ENCODE results near the gene GRIA2.

DNA sequence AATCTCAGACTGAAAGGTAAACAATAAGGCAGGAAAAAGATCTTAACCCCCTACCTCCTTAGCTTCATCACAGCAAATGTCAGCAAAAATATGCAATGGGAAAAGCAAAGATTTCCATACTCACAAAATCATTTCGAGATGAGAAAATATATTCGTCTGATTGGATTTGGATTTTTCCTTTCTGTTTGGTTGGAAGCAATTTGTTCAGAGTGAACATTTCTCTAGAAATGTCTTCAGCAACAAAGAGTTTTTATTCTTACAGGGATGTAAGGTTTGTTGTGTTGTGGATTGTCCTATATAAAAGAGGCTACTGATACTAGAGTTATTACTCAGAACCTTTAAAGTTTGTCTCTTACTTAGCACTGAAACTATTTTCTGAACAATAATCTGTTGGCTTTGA is 23.8 kb downstream of the GRIA2 start:
- TF ChIP-seq, protein P1, sequence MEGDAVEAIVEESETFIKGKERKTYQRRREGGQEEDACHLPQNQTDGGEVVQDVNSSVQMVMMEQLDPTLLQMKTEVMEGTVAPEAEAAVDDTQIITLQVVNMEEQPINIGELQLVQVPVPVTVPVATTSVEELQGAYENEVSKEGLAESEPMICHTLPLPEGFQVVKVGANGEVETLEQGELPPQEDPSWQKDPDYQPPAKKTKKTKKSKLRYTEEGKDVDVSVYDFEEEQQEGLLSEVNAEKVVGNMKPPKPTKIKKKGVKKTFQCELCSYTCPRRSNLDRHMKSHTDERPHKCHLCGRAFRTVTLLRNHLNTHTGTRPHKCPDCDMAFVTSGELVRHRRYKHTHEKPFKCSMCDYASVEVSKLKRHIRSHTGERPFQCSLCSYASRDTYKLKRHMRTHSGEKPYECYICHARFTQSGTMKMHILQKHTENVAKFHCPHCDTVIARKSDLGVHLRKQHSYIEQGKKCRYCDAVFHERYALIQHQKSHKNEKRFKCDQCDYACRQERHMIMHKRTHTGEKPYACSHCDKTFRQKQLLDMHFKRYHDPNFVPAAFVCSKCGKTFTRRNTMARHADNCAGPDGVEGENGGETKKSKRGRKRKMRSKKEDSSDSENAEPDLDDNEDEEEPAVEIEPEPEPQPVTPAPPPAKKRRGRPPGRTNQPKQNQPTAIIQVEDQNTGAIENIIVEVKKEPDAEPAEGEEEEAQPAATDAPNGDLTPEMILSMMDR (IDR thresholded peaks at IDR 0.05) = no peak
- TF ChIP-seq POLR2A (IDR thresholded peaks at IDR 0.05) = no peak
